ENCODE results near the gene CACNA1C. TPM values are rescaled to one million over a fixed set of nuclear protein-coding genes. Genes with fewer than 3 reads are reported as not detected.

The CACNA1C gene
- total RNA-seq, 1 donor from 2014 or later = 0.02 TPM

DNA sequence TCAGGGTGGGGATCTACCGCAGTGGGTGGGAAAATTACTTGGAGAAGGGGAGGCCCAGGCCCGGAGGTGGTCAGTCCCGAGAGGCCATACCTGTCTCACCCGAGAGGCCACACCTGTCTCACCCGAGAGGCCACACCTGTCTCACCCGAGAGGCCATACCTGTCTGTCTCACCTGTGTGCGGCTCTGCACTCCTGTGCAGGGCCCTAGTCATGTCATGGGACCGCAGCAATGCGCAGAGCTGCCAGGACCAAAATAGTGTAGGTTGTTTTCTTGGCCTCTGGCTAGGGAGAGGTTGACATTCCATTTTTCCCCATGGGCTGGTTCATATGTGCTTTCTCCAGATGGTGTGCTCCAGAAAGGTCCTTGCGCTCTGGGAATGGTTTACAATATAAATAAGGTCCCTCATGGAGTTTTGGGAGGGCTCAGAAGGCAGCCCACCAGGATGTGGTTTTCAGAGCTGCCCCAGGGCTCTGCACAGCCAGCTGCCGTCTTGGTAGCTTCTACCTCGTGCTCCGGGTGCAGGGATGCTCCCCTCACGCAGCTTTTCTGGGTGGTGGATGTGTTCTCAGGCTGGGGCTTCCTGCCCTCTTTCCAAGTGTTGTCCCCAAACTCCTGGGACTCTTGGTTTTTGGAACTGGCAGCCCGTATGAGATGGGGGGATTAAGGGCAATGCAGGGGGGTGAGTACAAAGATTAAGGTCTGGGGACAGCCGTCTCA, 58.2 kb downstream of the CACNA1C start:
- ATAC-seq (ENCODE audit: low read depth) (no peak), DNase-seq (no peak)
- Mint-ChIP-seq H3K4me1 (no peaks in the 10 kb centered on the region), H3K27me3 (peaks cover 2% of the 10 kb centered on the region), H3K36me3 (ENCODE audit: low read depth) (no peaks in the 10 kb centered on the region), H3K4me3 (no peak overlapping the region), H3K9me3 (no peaks in the 10 kb centered on the region), H3K27ac (no peak overlapping the region)
- CTCF ChIA-PET = no interaction called here
- no peak for TF ChIP-seq CTCF (IDR thresholded peaks at IDR 0.05)
- POLR2A ChIA-PET = no interaction called here
- intact Hi-C loops (cut with micrococcal nuclease) = no loop called here

DNA sequence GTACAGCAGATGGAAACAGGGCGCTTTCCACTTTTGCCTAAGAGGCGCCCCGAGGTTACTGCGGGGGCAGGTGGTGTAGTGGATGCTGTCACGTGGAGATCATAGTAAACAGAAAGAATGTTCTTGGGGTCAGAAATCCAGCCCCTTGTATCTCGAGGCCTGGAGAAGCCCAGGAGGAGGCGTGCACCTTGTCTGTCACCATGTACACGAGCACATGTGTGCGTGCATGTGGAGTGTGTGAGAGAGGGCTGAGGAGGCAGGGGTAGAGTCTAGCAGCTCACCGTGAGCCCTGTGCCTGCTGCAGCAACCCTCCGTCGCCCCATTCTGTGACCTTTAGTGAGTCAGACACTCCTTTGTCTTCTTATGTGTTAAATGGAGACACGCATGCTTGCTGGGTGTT, 59.0 kb downstream of the CACNA1C start:
- H3K36me3 Mint-ChIP-seq (ENCODE audit: low read depth) = no peaks in the 10 kb centered on the region
- CTCF ChIA-PET = no interaction called here
- peaks cover 2% of the 10 kb centered on the region for H3K27me3 Mint-ChIP-seq
- H3K27ac Mint-ChIP-seq = no peak overlapping the region
- no peaks in the 10 kb centered on the region for H3K9me3 Mint-ChIP-seq
- POLR2A ChIA-PET = no interaction called here
- ATAC-seq (ENCODE audit: low read depth) (no peak), DNase-seq (no peak)
- TF ChIP-seq CTCF (IDR thresholded peaks at IDR 0.05) = no peak
- no peak overlapping the region for H3K4me3 Mint-ChIP-seq
- H3K4me1 Mint-ChIP-seq = no peaks in the 10 kb centered on the region
- intact Hi-C loops (cut with micrococcal nuclease) = no loop called here

DNA sequence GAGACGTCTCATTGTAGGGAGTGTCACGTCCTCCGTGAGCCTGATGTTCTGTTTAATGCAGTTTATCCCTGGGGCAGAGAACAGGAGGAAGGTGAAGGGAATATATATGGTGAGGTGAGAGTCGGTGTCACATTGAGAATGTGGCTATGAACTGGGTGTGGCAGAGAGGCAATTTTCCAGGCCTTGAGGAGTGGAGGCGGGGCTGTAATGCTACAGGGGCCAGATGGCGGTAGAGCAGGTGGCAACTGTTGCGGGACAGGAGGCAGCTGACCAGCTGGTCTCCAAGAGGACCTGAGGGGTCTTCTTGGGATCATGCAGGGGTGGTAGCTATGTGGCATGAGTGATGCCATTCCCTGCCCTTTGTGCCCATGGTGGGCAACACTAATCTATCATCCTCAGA, 59.6 kb downstream of the CACNA1C start:
- ChIA-PET CTCF (no interaction called here), POLR2A (no interaction called here)
- TF ChIP-seq CTCF (IDR thresholded peaks at IDR 0.05) = no peak
- no peak for DNase-seq
- Mint-ChIP-seq H3K9me3 (no peaks in the 10 kb centered on the region), H3K4me1 (no peaks in the 10 kb centered on the region), H3K27me3 (peaks cover 2% of the 10 kb centered on the region), H3K4me3 (no peak overlapping the region), H3K27ac (no peak overlapping the region), H3K36me3 (ENCODE audit: low read depth) (no peaks in the 10 kb centered on the region)
- intact Hi-C loops (cut with micrococcal nuclease) = no loop called here
- ATAC-seq (ENCODE audit: low read depth) = no peak

GRCh38 chr12:2113119-2113912, 60.5 kb downstream of the CACNA1C start:
- intact Hi-C loops (cut with micrococcal nuclease) = no loop called here
- ATAC-seq (ENCODE audit: low read depth) = no peak
- Mint-ChIP-seq H3K27me3 (peaks cover 6% of the 10 kb centered on the region), H3K27ac (no peak overlapping the region), H3K4me3 (no peak overlapping the region), H3K9me3 (no peaks in the 10 kb centered on the region), H3K4me1 (no peaks in the 10 kb centered on the region), H3K36me3 (ENCODE audit: low read depth) (no peaks in the 10 kb centered on the region)
- no peak for TF ChIP-seq CTCF (IDR thresholded peaks at IDR 0.05)
- ChIA-PET POLR2A (no interaction called here), CTCF (no interaction called here)
- no peak for DNase-seq

- no peaks in the 10 kb centered on the region for H3K9me3 Mint-ChIP-seq
- H3K36me3 Mint-ChIP-seq (ENCODE audit: low read depth) = no peaks in the 10 kb centered on the region
- no peak overlapping the region for H3K27ac Mint-ChIP-seq
- TF ChIP-seq CTCF (IDR thresholded peaks at IDR 0.05) = no peak
- POLR2A ChIA-PET = no interaction called here
- CTCF ChIA-PET = no interaction called here
- DNase-seq (no peak), ATAC-seq (ENCODE audit: low read depth) (no peak)
- H3K4me3 Mint-ChIP-seq = no peak overlapping the region
- H3K4me1 Mint-ChIP-seq = no peaks in the 10 kb centered on the region
- intact Hi-C loops (cut with micrococcal nuclease) = no loop called here
- peaks cover 6% of the 10 kb centered on the region for H3K27me3 Mint-ChIP-seq
Observed at GRCh38 chr12:2114071-2114470, 61.3 kb downstream of the CACNA1C start.

Data from activated B cell treated with CpG ODN at 0.5 μM for 24 hours (primary cell).